HCT116 (cell line): ENCODE results near the gene GALNT5. TPM values are rescaled to one million over a fixed set of nuclear protein-coding genes. Genes with fewer than 3 reads are reported as not detected.

Experiments used
- ATAC-seq: fragments of 200-7000 bp; cut with Tn5 transposase; 2 replicates; pipeline ENCODE4 v1.9.1; 2020; ENCODE audit warnings: mild to moderate bottlenecking, moderate library complexity
- BruUV-seq: library from RNA; stranded (reverse); fragments of 400-500 nt; replicated peaks from 2 replicates; lab custom pipeline; 2021; lab: Mats Ljungman, UMichigan
- CTCF ChIA-PET: fragments of 300-600 bp; sonication (Branson Sonifier 250); formaldehyde crosslinking; loops from one replicate; lab custom pipeline; 2021; ENCODE audit warnings: antibody characterized with exemption; lab: Charles Lee
- POLR2A ChIA-PET: fragments of 300-600, 350-600 bp; sonication (Branson Sonifier 250); formaldehyde crosslinking; loops from one replicate; lab custom pipeline; 2021; ENCODE audit warnings: antibody characterized with exemption; lab: Charles Lee
- RAD21 ChIA-PET, 2 experiments: fragments of 300-600 bp; sonication (Branson Sonifier 250); formaldehyde crosslinking; loops; one replicate each; lab custom pipeline; 2023; ENCODE audit warnings: low total read pairs in 2 of 2; ENCODE audit not compliant: uncharacterized antibody in 2 of 2, unreplicated experiment in 2 of 2, low non-redundant PET in 1 of 2; lab: Charles Lee
- DNase-seq: peaks from one replicate; pipeline ENCODE4 v3.0.0-alpha.2; 2010; ENCODE audit warnings: low read depth, low spot score
- H2AFZ ChIP-seq: fragments of 200-600 bp; shearing (Covaris generic), sonication (generic); 2 replicates; pipeline ENCODE4 v1.6.1; 2017; ENCODE audit warnings: low read depth, mixed run types, mixed read lengths, antibody characterized with exemption, low read length; ENCODE audit not compliant: poor library complexity, severe bottlenecking
- H3K27ac ChIP-seq: 2 replicates; pipeline ENCODE4 v1.5.1; 2012; ENCODE audit warnings: low read depth, low read length
- H3K27me3 ChIP-seq: fragments of 200-600 bp; sonication (generic); 2 replicates; pipeline ENCODE4 v1.6.1; 2016; ENCODE audit warnings: mixed run types, low read length, mixed read lengths; ENCODE audit not compliant: insufficient read depth
- H3K36me3 ChIP-seq, 2 experiments: fragments of 200-500 bp in 1 of 2; fragments of 200-600 bp in 1 of 2; sonication (Bioruptor generic) in 1 of 2; sonication (generic) in 1 of 2; 2 replicates each; pipeline versions ENCODE4 v1.5.1 to v1.6.1; 2014 to 2016; ENCODE audit warnings: low read length in 2 of 2, inconsistent platforms in 1 of 2, mixed read lengths in 1 of 2, mixed run types in 1 of 2; ENCODE audit not compliant: insufficient read depth in 2 of 2, control insufficient read depth in 1 of 2
- H3K4me1 ChIP-seq, 2 experiments: fragments of 200-600 bp in 1 of 2; sonication (generic) in 1 of 2; 2 replicates each; pipeline versions ENCODE4 v1.5.1 to v1.6.1; 2012 to 2017; ENCODE audit warnings: low read length in 2 of 2, inconsistent platforms in 1 of 2, mild to moderate bottlenecking in 1 of 2, mixed read lengths in 1 of 2, mixed run types in 1 of 2, moderate library complexity in 1 of 2; ENCODE audit not compliant: insufficient read depth in 2 of 2, control insufficient read depth in 1 of 2
- H3K4me2 ChIP-seq: fragments of 200-600 bp; sonication (generic); 2 replicates; pipeline ENCODE4 v1.6.1; 2017; ENCODE audit warnings: mixed run types, low read length, mixed read lengths
- H3K4me3 ChIP-seq, 2 experiments: fragments of 200-600 bp in 1 of 2; sonication (generic) in 1 of 2; replicated peaks in 1 of 2; 2 replicates each; pipeline ENCODE4 v1.5.1; 2011 to 2016; ENCODE audit warnings: low read length in 2 of 2, control low read depth in 1 of 2, low read depth in 1 of 2, mild to moderate bottlenecking in 1 of 2, mixed read lengths in 1 of 2, mixed run types in 1 of 2
- H3K79me2 ChIP-seq: fragments of 200-600 bp; sonication (generic); 2 replicates; pipeline ENCODE4 v1.6.1; 2017; ENCODE audit warnings: mild to moderate bottlenecking, mixed run types, low read length, moderate library complexity, mixed read lengths; ENCODE audit not compliant: insufficient read depth
- H3K9ac ChIP-seq: fragments of 200-600 bp; sonication (generic); 2 replicates; pipeline ENCODE4 v1.6.1; 2016; ENCODE audit warnings: low read length, mixed read lengths
- H3K9me2 ChIP-seq: fragments of 200-600 bp; sonication (generic), shearing (Covaris generic); 2 replicates; pipeline ENCODE4 v1.6.1; 2017; ENCODE audit warnings: mixed run types, mild to moderate bottlenecking, moderate library complexity; ENCODE audit not compliant: insufficient read depth
- H3K9me3 ChIP-seq, 2 experiments: fragments of 200-500 bp in 1 of 2; fragments of 200-600 bp in 1 of 2; sonication (Bioruptor generic) in 1 of 2; sonication (generic) in 1 of 2; 2 replicates each; pipeline ENCODE4 v1.6.1; 2014 to 2017; ENCODE audit warnings: low read length in 2 of 2, mixed read lengths in 2 of 2, inconsistent platforms in 1 of 2, low read depth in 1 of 2, mild to moderate bottlenecking in 1 of 2, mixed run types in 1 of 2, moderate library complexity in 1 of 2; ENCODE audit not compliant: control insufficient read depth in 1 of 2, insufficient read depth in 1 of 2
- H4K20me1 ChIP-seq: fragments of 200-600 bp; sonication (generic), shearing (Covaris generic); 2 replicates; pipeline ENCODE4 v1.6.1; 2017; ENCODE audit warnings: mixed run types, mild to moderate bottlenecking, moderate library complexity; ENCODE audit not compliant: insufficient read depth
- ATF3 ChIP-seq: IDR thresholded peaks from 2 replicates; pipeline ENCODE4 v1.6.1; 2012
- CBX3 ChIP-seq: IDR thresholded peaks from 2 replicates; pipeline ENCODE4 v1.6.1; 2012; ENCODE audit warnings: low read depth
- CEBPB ChIP-seq: IDR thresholded peaks from 2 replicates; pipeline ENCODE4 v1.6.1; 2012; ENCODE audit warnings: low read depth
- CTCF ChIP-seq, 3 experiments: fragments of 200-600 bp in 1 of 3; sonication (generic) in 1 of 3; IDR thresholded peaks in 2 of 3; conservative IDR thresholded peaks in 1 of 3; 2 replicates each; pipeline ENCODE4 v1.5.1; 2012 to 2017; ENCODE audit warnings: low read depth in 2 of 3, low read length in 2 of 3, antibody characterized with exemption in 1 of 3, borderline replicate concordance in 1 of 3, control low read depth in 1 of 3, mild to moderate bottlenecking in 1 of 3, mixed read lengths in 1 of 3, mixed run types in 1 of 3, moderate library complexity in 1 of 3; ENCODE audit not compliant: insufficient read depth in 1 of 3
- EGR1 ChIP-seq: IDR thresholded peaks from 2 replicates; pipeline ENCODE4 v1.6.1; 2012; ENCODE audit warnings: low read depth
- ELF1 ChIP-seq: IDR thresholded peaks from 2 replicates; pipeline ENCODE4 v1.6.1; 2012; ENCODE audit warnings: low read depth, borderline replicate concordance
- EZH2 ChIP-seq: fragments of 200-600 bp; sonication (generic); IDR thresholded peaks from 2 replicates; pipeline ENCODE4 v1.6.1; 2017; ENCODE audit warnings: antibody characterized with exemption, mixed run types
- EZH2phosphoT487 ChIP-seq: fragments of 200-600 bp; IDR thresholded peaks from 2 replicates; pipeline ENCODE4 v1.6.1; 2018; ENCODE audit warnings: antibody characterized with exemption, borderline replicate concordance
- FOSL1 ChIP-seq: IDR thresholded peaks from 2 replicates; pipeline ENCODE4 v1.6.1; 2012; ENCODE audit warnings: low read depth
- MAX ChIP-seq: IDR thresholded peaks from 2 replicates; pipeline ENCODE4 v1.6.1; 2012
- POLR2A ChIP-seq: IDR thresholded peaks from 2 replicates; pipeline ENCODE4 v1.7.0; 2011; ENCODE audit warnings: borderline replicate concordance; ENCODE audit not compliant: insufficient read depth, insufficient read length; ENCODE audit errors: extremely low read depth
- RAD21 ChIP-seq: IDR thresholded peaks from 2 replicates; pipeline ENCODE4 v1.6.1; 2012; ENCODE audit warnings: low read depth, mild to moderate bottlenecking
- REST ChIP-seq: IDR thresholded peaks from 2 replicates; pipeline ENCODE4 v1.6.1; 2012; ENCODE audit warnings: low read depth
- SIN3A ChIP-seq: IDR thresholded peaks from 2 replicates; pipeline ENCODE4 v1.6.1; 2012; ENCODE audit warnings: low read depth
- SP1 ChIP-seq: IDR thresholded peaks from 2 replicates; pipeline ENCODE4 v1.6.1; 2012; ENCODE audit warnings: low read depth
- TCF7L2 ChIP-seq: IDR thresholded peaks from 2 replicates; pipeline ENCODE4 v1.7.0; 2011; ENCODE audit warnings: borderline replicate concordance, inconsistent platforms; ENCODE audit not compliant: insufficient read depth, insufficient read length; ENCODE audit errors: extremely low read depth
- YY1 ChIP-seq: IDR thresholded peaks from 2 replicates; pipeline ENCODE4 v1.6.1; 2011; ENCODE audit warnings: low read length, low read depth, moderate library complexity, mild to moderate bottlenecking; ENCODE audit not compliant: insufficient replicate concordance; ENCODE audit errors: extremely low read depth
- ZBTB33 ChIP-seq: IDR thresholded peaks from 2 replicates; pipeline ENCODE4 v1.6.1; 2011; ENCODE audit warnings: mild to moderate bottlenecking, low read length, moderate library complexity; ENCODE audit not compliant: insufficient replicate concordance; ENCODE audit errors: extremely low read depth
- ZFX ChIP-seq: fragments of 450-650 bp; IDR thresholded peaks from 2 replicates; pipeline ENCODE4 v1.6.1; 2017
- ZNF274 ChIP-seq: fragments of 200-500 bp; sonication (Bioruptor generic); IDR thresholded peaks from 2 replicates; pipeline ENCODE4 v1.6.1; 2014; ENCODE audit warnings: mild to moderate bottlenecking, low read depth, low read length, inconsistent platforms
- intact Hi-C: fragments of 100-400 bp; cut with micrococcal nuclease; formaldehyde crosslinking; loops from 2 replicates; pipeline ENCODE4 v1.10.0; 2022
- total RNA-seq: library from RNA; stranded (reverse); gene quantifications from one replicate; pipeline ENCODE4 v1.2.1, GENCODE V29; 2021; ENCODE audit not compliant: unreplicated experiment

The GALNT5 gene
- total RNA-seq, 1 experiment from 2014 or later = 3.9 TPM

GRCh38 chr2:157250836-157251235 lies 6.7 kb upstream of the GALNT5 start:
- H3K9me3 ChIP-seq = no peaks in the 10 kb centered on the region
- ATAC-seq (no peak), DNase-seq (no peak)
- no peak overlapping the region for H3K4me3 ChIP-seq
- no peak overlapping the region for H3K27ac ChIP-seq
- H3K79me2 ChIP-seq = no peaks in the 10 kb centered on the region
- ChIA-PET CTCF (no interaction called here), RAD21 (no interaction called here), POLR2A (no interaction called here)
- H3K4me2 ChIP-seq = no peak overlapping the region
- peaks cover 13 to 30% of the 10 kb centered on the region in 2 experiments for H3K4me1 ChIP-seq
- no peaks in the 10 kb centered on the region for H3K9me2 ChIP-seq
- BruUV-seq = no TSS peak
- no peaks in the 10 kb centered on the region for H3K27me3 ChIP-seq
- no peaks in the 10 kb centered on the region for H3K36me3 ChIP-seq
- no peaks in the 10 kb centered on the region for H4K20me1 ChIP-seq
- intact Hi-C loops = no loop called here
- no peak overlapping the region for H3K9ac ChIP-seq
- no peak for TF ChIP-seq EZH2
- TF ChIP-seq ZFX = no peak
- TF ChIP-seq RAD21 = no peak
- no peak for TF ChIP-seq CTCF (IDR thresholded peaks at IDR 0.05 in 2 of 3, conservative IDR thresholded peaks at IDR 0.05 in 1 of 3; ENCODE audit: borderline replicate concordance in 1 of 3, insufficient read depth in 1 of 3, low read depth in 2 of 3, low read length in 2 of 3)
- no peak for TF ChIP-seq YY1
- no peak for TF ChIP-seq SP1
- no peak for TF ChIP-seq TCF7L2
- no peak for TF ChIP-seq EZH2phosphoT487
- TF ChIP-seq EGR1 = no peak
- TF ChIP-seq FOSL1 = no peak
- TF ChIP-seq ZBTB33 = no peak
- TF ChIP-seq ATF3 = no peak
- no peak for TF ChIP-seq CEBPB
- no peak for TF ChIP-seq ZNF274
- no peak for TF ChIP-seq CBX3
- no peak for TF ChIP-seq POLR2A
- TF ChIP-seq REST = no peak
- TF ChIP-seq ELF1 = no peak
- TF ChIP-seq MAX = no peak
- no peak for TF ChIP-seq SIN3A
- H2AFZ ChIP-seq = peak overlapping the region; percentile 12
